ENCODE measurements around the gene ZBTB47. TPM values are rescaled to one million over a fixed set of nuclear protein-coding genes. Genes with fewer than 3 reads are reported as not detected.

The ZBTB47 gene
- total RNA-seq, 1 experiment from 2014 or later, result 2.9 TPM

DNA sequence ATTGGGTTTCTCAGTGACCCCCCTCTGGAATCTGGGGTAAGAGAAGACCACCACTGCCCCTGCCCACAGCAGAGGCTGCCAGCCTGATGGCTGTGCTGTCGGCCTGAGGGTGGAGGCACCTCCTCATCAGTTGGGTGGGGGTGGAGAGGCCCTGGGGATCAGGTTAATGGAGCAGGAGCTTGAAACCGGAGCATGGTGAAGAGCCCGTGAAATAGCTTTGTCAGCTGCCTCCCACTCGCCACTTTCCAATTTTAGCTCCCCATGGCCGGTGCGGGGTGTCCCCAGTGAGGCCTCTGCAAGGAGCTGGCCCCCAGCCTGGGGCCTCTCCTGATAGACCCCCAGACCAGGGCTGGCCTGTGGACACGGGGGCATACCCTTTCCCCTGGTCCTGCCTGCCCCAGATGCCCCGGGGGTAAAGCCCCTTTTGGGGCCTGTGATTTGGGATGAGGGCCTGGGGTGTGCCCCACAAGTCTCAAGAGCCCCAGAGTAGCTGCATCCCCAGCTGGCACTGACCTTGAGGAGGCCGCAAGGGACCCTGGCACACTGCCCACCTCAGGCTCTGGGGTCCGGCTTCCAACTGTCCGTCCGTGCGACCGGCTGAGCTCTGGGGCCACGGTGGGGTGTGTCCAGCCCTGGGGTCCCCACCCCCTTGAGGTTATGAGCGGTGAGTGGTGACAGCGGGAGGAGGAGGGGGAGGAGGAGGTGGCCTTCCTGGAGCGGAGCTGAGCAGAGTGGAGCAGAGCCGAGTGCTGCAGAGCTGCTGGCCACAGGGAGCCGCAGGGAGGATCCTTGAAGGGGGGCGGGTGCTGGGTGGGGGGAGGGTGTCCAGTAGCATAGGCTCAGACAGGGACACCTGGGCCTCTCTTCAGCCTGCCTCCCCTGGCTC, 48.8 kb downstream of the ZBTB47 start, which contains the start of gene HHATL:
Gene HHATL (minus strand): TSS at position 733 of the 886 bp plus-strand sequence. CDS start 1,972 bp downstream, outside the sequence.
- no peak for DNase-seq (ENCODE audit: low read depth, low spot score)
- in situ Hi-C loops (cut with HindIII; ENCODE audit: low pct_unique_long_range_greater_than_20kb, low sequenced_read_pairs), result no loop called here

DNA sequence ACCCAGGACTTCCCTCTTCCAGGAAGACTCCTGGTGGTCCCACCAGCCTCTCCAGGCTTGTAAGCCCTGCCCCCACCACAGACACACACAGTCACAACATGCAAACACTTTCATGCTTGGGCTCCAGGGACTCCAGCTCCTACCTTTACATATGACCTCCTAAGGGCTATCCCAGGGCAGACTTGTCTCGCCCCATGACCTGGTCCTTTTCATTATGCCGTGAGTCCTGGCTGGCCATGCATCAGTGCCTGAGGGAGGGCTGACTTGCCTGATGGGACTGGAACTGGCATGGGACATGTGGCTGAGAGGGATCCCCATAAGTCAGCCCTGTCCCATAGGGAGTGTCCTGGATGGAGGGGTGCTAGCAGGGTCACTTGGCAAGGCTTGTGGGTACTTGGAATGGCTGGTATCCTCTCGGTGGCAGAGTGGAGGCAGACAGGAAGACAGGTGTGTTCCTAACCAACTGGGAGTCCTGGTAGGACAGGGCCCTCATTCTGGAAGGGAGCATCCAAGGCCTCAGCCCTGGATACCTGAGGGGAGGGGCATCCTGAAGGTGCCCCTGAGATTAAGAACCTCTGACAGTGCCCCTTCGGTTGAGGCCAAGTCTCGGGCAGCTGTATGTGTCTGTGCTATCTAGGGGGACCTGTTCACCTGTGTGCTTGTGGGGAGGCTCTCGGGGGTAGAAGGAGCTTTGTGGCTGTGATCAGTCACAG, 49.6 kb downstream of the ZBTB47 start:
- in situ Hi-C loops (cut with HindIII; ENCODE audit: low pct_unique_long_range_greater_than_20kb, low sequenced_read_pairs), result no loop called here
- no peak for DNase-seq (ENCODE audit: low read depth, low spot score)

DNA sequence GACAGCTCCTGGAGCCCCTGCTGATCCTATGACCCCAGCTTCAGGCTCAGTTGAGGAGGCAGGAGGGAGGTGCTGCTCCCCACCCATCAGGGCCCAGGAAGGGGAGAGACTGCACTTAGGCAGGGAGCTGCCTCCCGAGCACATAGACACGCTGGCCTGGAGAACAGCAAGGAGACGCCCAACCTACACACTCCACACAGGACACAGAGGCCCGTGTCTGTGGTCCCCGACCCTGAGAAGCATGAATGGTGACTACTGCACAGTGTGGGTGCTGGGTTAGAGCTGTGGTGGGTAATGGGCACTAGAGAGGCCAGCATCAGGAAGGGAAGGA, 50.2 kb downstream of the ZBTB47 start:
- in situ Hi-C loops (cut with HindIII; ENCODE audit: low pct_unique_long_range_greater_than_20kb, low sequenced_read_pairs), result no loop called here
- DNase-seq (ENCODE audit: low read depth, low spot score), result no peak

DNA sequence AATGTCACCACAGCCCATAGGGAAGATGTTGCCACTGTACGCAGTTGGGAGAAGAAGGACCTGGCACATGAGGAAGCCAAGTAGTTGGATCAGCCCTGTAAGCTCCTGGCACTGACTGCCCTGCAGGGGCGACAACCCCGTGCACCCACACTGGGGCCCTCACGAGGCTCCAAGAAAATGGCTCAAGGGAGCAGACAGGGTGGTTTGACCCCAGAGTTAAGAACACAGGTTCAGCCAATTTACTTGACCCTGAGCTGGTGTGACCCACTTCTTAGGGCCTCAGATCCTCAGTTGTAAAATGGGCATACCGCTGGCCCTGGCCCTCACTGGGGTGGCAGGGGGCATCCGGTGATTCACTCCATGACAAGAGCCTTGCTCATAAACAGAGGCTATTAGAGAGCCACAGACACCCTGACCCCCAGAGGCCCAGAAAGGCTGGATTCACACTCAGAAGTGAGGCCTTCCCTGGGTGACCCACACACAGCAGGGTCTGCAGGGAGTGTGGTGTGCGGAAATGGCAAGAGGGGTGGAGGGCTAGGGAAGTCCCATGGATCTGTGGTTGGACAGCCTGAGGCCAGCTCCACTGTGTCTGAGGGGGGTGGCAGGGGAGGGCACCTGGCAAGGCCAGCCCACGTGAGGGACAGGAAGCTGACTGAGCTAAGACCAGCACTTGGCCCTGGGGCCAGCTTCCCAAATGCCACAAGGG, 50.8 kb downstream of the ZBTB47 start:
- no peak for DNase-seq (ENCODE audit: low read depth, low spot score)
- in situ Hi-C loops (cut with HindIII; ENCODE audit: low pct_unique_long_range_greater_than_20kb, low sequenced_read_pairs), result no loop called here

DNA sequence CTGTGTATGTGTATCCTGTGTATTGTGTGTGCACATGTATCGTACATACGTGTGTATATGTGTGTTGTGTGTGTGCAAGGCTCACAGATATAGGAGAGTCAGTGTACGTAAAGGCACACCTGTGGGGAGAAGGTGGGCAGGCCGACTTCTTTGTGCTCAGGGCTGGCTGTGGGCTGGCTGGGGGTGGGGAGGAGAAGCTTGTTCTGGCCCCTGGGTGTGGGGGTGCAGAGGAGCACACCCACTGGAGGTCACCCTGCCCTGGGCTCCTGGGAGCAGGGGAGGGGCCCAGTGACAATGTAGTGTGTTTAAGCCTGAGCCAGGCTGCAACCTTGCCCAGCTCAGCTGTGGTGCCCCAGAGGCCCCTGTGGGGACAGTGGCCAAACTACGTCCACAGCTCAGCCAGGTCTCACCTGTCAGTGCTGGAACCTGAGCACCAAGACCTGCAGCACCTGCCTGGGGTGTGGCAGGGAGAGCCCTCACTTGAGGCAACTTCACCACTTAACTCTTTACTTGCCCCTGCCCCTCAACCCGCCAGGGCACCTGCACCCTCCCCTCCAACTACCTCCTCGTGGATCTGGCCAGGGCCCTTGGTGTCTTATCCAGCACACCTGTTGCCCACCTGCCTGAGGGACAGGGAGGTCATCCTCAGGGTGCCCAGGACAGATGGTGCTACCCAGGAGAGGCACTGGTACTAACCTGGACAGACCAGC, 51.7 kb downstream of the ZBTB47 start:
- no peak for DNase-seq (ENCODE audit: low read depth, low spot score)

DNA sequence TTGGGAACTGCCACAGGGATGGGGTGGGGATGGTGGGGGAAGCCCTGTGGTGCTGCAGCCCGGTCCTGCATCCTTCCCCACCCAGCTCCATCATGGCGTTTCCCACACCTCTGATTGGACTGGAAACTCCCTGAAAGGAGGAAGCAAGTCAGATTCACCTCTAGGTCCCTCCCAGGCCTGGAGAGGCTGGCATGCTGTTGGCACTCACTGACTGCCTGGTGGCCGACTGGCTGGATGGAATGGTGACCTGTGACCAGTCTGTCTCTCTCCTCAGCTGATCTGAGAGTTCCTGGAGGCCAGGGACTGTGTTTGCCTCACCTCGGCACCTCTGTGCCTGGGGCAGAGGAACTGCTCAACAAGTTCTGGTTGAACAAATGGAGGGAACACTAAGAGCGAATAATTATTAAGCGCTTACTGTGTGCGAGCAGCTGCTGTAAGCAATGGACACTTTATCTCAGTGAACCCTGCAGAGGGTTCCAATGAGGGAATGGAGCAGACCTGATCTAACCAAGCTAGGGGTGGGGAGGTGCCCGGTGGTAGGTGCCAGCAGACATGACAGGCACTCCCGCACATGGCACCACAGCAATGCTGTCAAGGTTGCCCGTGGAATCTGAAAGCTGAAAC, 52.6 kb downstream of the ZBTB47 start:
- in situ Hi-C loops (cut with HindIII; ENCODE audit: low pct_unique_long_range_greater_than_20kb, low sequenced_read_pairs), result no loop called here

More for the DNA sequence above, 51.7 kb downstream of the ZBTB47 start:
- in situ Hi-C loops (cut with HindIII; ENCODE audit: low pct_unique_long_range_greater_than_20kb, low sequenced_read_pairs), result no loop called here

DNA sequence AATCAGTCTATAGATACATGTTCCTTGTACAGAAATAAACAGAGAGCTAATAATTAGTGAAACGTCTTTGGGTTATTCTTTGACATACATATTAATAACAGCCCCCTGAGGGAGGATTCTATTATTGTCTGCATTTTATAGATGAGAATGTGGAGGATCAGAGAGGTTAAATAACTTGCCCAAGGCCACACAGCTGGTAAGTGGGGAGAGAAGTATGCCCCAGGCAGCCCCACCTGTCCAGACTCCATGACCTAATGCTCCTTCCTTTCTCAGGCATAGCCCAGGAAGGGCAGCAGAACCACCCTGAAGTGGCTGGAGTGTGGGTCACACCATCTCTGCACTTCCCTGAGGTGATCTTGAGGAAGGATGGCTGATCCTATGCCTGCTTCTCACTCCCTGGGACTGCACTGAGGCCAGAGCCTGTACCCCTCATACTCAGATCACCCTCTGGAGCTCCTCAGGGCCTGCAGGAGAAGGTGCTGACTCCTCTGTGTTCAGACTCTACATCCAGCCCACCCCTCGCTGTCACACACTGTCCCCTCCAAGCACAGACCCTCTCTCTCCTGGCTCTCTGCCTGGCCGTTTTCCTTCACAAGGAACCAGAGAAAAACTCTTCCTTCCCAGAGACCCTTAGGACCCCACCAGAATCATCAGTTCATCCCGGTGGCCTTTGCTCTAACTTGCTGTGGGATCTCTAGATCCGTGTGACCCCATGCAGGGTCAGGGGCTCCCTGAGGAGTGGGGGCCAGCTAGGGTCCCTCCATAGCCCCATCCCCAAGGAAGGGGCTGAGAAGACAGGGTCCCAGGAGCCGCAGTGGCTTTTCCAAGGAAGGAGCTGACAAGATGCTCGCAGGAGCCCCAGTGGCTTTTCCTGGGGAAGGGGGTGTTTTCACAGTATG, 53.5 kb downstream of the ZBTB47 start:
- in situ Hi-C loops (cut with HindIII; ENCODE audit: low pct_unique_long_range_greater_than_20kb, low sequenced_read_pairs), result no loop called here

More for the DNA sequence above, 52.6 kb downstream of the ZBTB47 start:
- no peak for DNase-seq (ENCODE audit: low read depth, low spot score)

DNA sequence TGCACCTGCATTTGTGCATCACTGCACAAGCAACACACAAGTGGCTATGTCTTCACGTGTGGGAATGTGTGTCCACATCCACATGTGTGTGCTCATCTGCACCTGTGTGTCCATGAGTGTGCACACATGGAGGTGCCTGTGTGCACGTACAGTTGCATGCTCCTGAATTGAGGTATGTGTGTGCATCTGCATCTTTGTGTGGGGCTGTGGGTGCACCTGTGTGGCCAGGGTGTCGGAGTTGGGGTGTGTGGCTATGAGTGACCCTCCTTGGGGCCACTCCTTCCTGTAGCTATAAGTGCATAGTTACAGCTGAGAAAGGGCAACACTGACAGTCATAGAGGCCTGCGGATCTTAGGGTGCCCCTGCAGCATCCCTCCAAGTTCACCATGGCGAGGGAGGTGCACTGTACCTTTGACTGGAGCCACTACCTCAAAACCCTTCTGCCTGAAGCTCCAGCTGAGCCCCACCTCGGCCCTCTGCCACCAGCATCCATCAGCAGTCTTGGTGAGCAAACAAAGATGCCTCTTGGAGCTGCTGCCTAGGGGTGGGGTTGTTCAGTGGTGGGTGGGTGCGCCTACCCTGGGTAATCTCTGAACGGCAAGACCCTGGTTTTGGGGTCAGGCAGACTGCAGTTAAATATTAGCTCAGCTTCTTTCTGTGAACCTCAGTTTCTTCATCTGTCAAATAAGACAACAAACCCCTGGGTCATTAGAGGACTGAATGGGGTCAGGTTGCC, 54.3 kb downstream of the ZBTB47 start:
- no peak for DNase-seq (ENCODE audit: low read depth, low spot score)
- in situ Hi-C loops (cut with HindIII; ENCODE audit: low pct_unique_long_range_greater_than_20kb, low sequenced_read_pairs), result no loop called here

More for the DNA sequence above, 53.5 kb downstream of the ZBTB47 start:
- DNase-seq (ENCODE audit: low read depth, low spot score), result no peak

DNA sequence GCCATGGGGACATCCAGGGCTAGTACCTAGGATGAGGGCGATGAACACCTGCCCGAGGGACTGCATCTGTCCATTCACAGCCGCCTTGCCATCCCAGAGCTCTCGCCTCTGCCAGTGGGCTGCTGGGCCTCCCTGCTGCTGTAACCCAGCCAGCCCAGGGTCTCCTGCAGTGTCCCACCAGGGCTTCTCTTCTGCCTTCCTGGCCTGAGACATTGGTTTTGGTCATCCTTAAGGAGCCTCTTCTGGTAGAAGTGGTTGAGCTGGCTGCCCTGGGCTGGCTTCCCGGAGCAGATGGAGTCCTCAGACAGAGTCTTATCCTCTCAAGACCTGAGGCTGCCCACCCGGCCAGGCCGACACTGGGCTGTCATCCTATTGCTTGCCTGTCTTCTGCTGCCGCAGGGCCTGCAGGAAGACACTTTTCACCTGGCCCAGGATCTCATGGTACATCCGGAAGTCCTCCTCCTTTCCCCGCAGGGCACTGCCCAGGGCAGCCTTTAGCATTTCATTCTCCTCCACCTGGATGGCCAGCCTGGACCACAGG, 55.2 kb downstream of the ZBTB47 start:
- in situ Hi-C loops (cut with HindIII; ENCODE audit: low pct_unique_long_range_greater_than_20kb, low sequenced_read_pairs), result no loop called here
- no peak for DNase-seq (ENCODE audit: low read depth, low spot score)

DNA sequence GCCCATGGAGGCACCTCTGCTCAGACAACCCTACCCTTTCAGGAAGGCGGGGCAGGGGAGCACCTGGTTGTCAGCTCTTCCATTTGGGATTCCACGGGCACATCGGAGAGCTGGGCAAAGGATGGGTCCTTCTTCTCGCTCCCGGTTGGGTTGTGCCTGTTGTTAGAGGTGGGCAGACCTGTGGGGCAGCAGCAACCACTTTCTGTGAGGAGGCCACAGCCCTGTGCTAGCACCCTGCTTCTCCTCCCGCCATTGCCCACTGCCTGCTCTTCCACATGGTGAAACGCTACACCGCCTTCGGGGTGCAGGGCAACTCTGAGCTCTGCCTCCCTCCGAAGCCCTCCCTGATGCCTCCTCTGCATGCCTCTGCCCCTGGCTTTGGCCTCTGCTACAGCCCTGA, 56.1 kb downstream of the ZBTB47 start:
- in situ Hi-C loops (cut with HindIII; ENCODE audit: low pct_unique_long_range_greater_than_20kb, low sequenced_read_pairs), result no loop called here
- no peak for DNase-seq (ENCODE audit: low read depth, low spot score)

DNA sequence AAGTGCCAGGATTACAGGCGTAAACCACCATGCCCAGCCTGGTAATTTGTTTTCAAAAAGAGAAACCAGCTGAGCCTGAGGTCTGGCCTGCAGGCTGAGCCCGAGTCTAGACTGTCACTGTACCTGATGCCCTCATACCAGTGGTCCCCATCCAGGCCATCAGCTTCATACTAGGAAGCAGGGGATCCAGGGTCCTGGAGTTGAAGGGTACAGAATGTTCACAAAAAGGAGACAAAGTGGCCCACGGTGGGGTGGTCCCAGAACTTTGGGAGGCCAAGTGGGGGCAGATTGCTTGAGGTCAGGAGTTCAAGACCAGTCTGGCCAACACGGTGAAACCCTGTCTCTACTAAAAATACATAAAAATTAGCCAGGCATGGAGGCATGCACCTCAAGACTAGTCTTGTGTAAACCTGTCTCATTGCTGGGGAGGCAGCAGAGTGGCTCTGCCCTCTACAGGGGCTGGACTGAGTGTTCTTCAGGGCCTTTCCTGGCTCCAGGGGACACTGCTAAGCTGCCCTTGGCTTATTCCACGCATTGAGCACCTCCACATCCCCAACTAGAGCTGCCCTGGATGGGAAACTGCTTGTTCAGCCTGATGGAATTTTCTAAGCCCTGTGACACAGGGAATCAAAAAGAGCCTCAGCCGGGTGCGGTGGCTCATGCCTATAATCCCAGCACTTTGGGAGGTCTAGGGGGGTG, 57.0 kb downstream of the ZBTB47 start:
- in situ Hi-C loops (cut with HindIII; ENCODE audit: low pct_unique_long_range_greater_than_20kb, low sequenced_read_pairs), result no loop called here
- no peak for DNase-seq (ENCODE audit: low read depth, low spot score)

DNA sequence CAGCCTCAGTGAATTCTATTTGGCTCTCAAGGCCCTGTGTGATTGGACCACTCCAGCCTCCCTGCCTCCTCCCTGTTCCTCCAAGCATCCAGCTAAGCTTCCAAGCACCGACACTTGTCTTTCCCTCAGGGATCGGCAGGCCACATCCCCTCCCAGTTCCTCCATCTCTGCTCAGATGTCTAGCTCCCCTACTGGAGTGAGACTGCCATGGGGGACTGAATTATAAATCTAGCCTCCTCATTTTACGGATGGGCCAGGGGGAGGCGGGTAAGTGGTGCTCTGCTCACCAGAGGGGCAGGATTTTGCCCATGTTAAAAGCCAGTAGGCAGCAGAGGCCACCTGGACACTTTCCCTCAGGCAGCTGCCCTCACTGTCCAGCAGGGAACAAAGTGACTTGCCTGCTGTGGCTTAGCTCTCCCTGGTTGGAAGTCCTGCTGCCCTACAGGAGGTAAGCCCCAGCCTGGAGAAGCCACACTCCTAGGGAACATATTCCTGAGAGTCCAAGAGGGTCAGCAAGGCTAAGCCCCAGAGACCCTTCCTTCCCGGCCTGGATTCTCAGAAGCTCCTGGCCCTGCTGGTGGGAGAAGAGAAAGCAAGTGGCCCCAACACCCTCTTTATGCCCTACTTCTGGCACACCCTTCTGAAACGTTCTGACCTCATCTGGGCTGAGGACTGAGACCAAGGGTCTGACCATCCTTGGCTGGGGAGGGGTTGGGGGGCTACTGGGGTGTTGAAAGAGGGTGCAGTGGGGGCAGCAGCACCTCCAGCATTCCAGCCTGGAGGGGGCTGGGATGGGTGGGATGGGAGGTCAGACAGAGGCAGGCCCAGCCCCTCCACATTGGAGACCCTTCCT, 58.2 kb downstream of the ZBTB47 start:
- in situ Hi-C loops (cut with HindIII; ENCODE audit: low pct_unique_long_range_greater_than_20kb, low sequenced_read_pairs), result no loop called here
- peak; percentile 46 for DNase-seq (ENCODE audit: low read depth, low spot score)

DNA sequence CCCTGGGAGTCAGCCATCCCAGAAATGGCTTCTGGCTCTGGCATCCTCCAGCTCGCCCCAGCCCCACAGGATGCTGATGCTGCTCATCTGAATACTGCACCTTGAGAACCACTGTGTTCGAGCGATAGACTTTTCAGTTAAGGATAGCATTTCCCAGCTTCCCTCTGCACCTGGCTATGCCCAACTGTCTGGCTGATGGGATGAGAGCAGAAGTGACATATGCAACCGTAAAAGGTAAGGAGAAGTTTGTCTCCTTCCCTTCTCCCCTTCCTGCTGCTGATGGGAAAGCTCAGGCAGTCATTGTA, 58.8 kb downstream of the ZBTB47 start:
- no peak for DNase-seq (ENCODE audit: low read depth, low spot score)
- in situ Hi-C loops (cut with HindIII; ENCODE audit: low pct_unique_long_range_greater_than_20kb, low sequenced_read_pairs), result no loop called here

DNA sequence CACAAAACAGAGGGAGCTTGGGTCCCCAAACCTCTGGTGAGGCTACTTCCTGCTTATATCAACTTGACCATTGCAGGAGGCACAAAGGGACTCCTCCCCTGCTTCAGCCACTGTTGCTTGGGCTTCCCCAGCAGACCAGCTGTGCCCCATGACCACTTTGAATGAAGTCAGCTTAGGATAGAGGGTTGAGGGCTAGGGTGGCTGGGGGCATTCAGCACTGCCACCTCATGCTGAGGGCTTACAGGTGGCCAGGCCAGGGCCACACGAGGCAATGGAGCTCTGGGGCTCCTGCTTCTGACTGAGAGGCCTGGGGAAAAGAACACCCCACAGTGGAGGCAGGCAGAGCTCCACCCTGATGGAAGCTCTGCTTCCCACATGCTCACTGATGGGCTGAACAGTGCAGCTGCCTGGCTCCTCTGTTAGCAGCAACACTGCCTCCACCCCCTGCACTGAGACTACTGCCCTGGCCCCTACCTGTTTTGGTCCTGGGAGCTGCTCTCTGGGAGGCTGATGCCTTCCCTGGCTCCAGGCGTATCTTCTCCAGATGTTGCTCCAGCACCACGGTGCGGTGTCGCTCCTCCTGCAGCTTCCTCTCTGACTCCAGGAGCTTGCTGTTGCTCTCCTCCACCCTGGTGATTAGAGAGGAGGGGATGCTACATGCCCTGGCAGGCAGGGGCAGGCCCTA, 59.3 kb downstream of the ZBTB47 start:
- in situ Hi-C loops (cut with HindIII; ENCODE audit: low pct_unique_long_range_greater_than_20kb, low sequenced_read_pairs), result no loop called here
- no peak for DNase-seq (ENCODE audit: low read depth, low spot score)

Measured in SK-MEL-5 (cell line).